GM21825 (cell line): ENCODE measurements around the gene PRSS21.
A peak's percentile ranks its signal among the peaks of the same experiment; 100 is the strongest.

Experiments
- ATAC-seq: cut with Tn5 transposase; IDR thresholded peaks from one replicate; pipeline ENCODE4 v1.9.1; 2021; ENCODE audit warnings: mild to moderate bottlenecking, moderate library complexity; ENCODE audit not compliant: unreplicated experiment

The PRSS21 gene, protein sequence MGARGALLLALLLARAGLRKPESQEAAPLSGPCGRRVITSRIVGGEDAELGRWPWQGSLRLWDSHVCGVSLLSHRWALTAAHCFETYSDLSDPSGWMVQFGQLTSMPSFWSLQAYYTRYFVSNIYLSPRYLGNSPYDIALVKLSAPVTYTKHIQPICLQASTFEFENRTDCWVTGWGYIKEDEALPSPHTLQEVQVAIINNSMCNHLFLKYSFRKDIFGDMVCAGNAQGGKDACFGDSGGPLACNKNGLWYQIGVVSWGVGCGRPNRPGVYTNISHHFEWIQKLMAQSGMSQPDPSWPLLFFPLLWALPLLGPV

DNA sequence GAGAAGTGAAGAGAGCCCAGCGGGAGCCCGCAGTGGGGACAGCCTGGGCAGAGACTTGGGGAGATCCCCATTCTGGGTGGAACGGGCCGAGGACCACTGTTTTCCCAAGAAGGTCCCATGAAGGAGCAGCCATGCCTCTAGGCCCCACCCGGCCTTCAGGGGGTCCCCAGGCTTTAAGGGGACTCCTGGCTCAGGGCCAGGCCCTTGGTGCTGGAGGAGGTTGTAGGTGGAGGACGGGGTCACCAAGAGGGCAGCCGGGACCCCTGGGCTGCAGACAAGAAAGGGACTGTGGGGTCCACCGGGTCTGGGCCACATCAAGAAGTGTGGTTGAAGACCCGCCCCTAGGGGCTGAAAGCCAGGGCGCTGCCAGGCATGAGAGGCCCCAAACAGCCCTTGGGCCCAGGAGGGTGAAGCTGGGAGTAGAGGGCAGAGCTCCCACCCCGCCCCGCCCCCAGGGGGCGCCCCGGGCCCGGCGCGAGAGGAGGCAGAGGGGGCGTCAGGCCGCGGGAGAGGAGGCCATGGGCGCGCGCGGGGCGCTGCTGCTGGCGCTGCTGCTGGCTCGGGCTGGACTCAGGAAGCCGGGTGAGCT, at the start of gene PRSS21:
TSS of gene PRSS21 (plus strand) at position 487 of the 589 bp plus-strand sequence. CDS start at position 519, 32 bp downstream.
- ATAC-seq: no peak

GRCh38 chr16:2767891-2768290, 49.1 kb upstream of the PRSS21 start:
- ATAC-seq: no peak

GRCh38 chr16:2768403-2769089, 48.5 kb upstream of the PRSS21 start:
- no peak for ATAC-seq

GRCh38 chr16:2769100-2769529, 47.9 kb upstream of the PRSS21 start:
- no peak for ATAC-seq

GRCh38 chr16:2769675-2770056, 47.4 kb upstream of the PRSS21 start:
- no peak for ATAC-seq

- ATAC-seq: no peak
Observed at GRCh38 chr16:2770057-2770951, 46.7 kb upstream of the PRSS21 start.

DNA sequence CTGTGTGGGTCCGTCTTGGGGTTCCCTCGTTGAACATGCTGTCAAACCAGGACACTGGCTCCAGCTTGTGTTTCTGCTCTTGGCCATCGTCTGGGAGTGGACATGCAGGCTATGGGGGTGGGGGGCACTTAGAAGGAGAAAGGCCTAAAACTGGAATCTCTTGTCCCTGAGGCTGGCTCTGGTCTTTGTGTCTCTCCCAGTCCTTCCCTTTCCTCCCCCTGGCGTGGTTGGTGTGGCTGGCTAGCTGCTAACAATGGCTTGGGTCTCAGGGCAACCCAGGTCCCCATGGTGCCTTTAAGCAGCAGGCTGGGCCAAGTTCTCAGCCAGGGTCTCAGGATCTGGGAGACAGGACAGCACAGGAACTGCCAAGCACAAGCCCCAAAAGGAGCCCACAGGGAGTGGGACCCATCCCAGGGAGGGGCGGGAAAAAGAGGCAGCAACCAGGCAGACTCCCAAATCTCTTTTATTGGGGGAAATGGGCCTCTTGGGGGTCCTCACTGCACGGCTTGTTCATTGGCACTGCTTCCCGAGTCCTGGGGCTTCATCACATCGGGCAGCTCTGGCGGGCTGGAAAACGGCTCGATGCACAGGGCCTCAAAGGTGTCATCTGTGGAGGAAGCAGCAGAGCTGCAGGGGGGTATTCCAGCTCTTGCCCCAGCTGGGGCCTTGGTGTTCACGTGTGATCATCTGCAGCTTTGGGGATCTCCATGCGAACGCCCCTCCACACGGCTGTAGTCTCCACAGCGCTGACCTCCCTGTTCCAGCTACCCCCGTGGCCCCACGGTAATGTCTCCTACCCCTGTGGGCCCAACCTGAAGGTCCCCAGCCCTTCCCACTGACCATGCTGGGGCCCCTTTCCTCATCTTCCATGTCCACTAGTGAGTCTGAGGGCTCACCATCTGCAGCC, 45.3 kb upstream of the PRSS21 start:
- no peak for ATAC-seq

GRCh38 chr16:2773188-2773968, 43.7 kb upstream of the PRSS21 start:
- no peak for ATAC-seq

DNA sequence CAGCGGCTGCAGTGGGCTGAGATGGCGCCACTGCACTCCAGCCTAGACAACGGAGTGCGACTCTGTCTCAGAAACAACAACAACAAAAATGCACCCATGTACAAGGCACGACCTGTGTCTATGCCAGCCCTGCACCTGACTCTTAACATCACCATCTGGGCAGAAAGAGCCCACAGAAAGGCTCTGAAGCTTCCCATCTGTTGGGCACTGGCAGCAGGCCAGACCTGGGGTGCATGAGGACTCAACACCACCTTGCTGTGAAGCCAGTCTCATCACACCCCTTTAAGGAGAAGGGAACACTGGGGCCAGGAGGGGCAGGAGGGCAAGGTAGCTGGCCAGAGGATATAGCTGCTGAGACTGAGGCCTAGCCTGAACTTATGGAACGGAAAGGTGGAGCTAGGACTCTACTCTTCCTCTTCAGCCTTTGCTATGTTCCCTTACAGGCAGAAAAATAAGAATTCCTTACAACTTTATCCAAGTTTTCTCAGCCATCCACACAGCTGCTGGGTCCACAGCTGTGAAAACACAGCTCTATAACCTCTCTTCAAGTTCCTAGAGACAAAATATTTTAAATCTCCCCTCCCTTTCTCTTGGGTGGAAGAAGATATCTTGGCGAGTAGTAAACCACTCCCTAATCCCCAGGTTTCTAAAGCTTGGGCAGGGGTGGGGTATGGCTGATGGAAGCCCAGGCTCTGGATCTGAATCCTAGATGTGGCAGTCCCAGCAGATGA, 42.7 kb upstream of the PRSS21 start:
- ATAC-seq: no peak

- no peak for ATAC-seq
Observed at GRCh38 chr16:2775131-2775716, 41.8 kb upstream of the PRSS21 start.

DNA sequence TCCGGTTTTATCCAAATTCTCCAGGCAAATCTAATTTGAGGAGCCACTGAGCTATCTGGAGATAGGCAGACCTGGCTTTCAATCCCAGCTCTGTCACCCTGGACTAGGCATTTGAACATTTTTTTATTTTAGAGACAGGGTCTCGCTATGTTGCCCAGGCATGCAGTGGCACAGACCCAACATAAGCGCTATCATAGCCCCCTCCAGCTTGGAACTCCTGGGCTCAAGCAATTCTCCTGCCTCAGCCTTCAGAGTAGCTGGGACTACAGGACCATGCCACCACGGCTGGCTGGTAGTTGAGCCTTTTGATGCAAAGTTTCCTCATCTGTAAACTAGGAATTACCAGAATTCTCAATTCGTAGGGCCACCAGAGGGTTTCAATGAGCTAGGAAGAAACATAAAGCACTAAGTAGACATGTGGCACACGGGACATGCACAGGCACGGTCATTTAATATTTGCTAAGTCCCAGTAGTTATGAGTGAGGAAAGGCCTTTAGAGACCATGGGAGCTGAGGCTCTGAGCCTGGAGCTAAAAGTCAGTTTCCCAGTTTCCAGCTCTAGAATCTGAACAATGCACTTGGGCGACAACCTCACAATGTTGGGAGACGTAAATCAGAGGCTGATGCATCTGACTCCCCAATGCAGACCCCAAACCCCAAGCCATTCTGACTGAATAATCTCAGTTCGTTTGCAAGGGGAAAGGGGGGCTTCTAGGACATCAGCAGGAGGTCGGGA, 41.1 kb upstream of the PRSS21 start:
- no peak for ATAC-seq

- peak; percentile 27 for ATAC-seq
Observed at GRCh38 chr16:2776500-2777139, 40.4 kb upstream of the PRSS21 start.

- peak; percentile 61 for ATAC-seq
Observed at GRCh38 chr16:2777231-2777902, 39.7 kb upstream of the PRSS21 start, which contains the start of gene ELOB. Gene ELOB (minus strand): TSS chr16:2777280. CDS start chr16:2777239, 41 bp downstream.

GRCh38 chr16:2777903-2778629, 39.0 kb upstream of the PRSS21 start:
- no peak for ATAC-seq

- ATAC-seq: no peak
Observed at GRCh38 chr16:2778630-2778958, 38.4 kb upstream of the PRSS21 start.
